GM18519 (cell line): Measurements from ENCODE around the gene MBOAT1.
"Not testable (repeated sequence)": the region's sequence is repeated elsewhere in the genome, so short reads cannot be mapped to it uniquely, and the experiment has no call there.

ENCODE experiments used
- ATAC-seq: cut with Tn5 transposase; IDR thresholded peaks from one replicate; pipeline ENCODE4 v1.9.1; 2021; ENCODE audit warnings: mild to moderate bottlenecking, moderate library complexity; ENCODE audit not compliant: unreplicated experiment, low FRiP score

The MBOAT1 gene

GRCh38 chr6:20212392-20213111 lies at the start of gene MBOAT1:
TSS of gene MBOAT1 (minus strand) at chr6:20212469. CDS start at chr6:20212234, 235 bp downstream.
- peak; percentile 62 for ATAC-seq

- no peak for ATAC-seq
Observed at GRCh38 chr6:20261685-20262084, 49.4 kb upstream of the MBOAT1 start.

GRCh38 chr6:20260360-20260759 lies 48.1 kb upstream of the MBOAT1 start:
- ATAC-seq = no peak

GRCh38 chr6:20259316-20260049 lies 47.2 kb upstream of the MBOAT1 start:
- no peak for ATAC-seq

- no peak for ATAC-seq
Observed at GRCh38 chr6:20255428-20255827, 43.2 kb upstream of the MBOAT1 start.

- ATAC-seq = no peak
Observed at GRCh38 chr6:20254295-20254694, 42.0 kb upstream of the MBOAT1 start.

GRCh38 chr6:20253021-20253420 lies 40.8 kb upstream of the MBOAT1 start:
- ATAC-seq = no peak

- ATAC-seq = no peak
Observed at GRCh38 chr6:20252311-20252710, 40.0 kb upstream of the MBOAT1 start.

GRCh38 chr6:20251525-20251924 lies 39.3 kb upstream of the MBOAT1 start:
- no peak for ATAC-seq

GRCh38 chr6:20246125-20246524 lies 33.9 kb upstream of the MBOAT1 start:
- no peak for ATAC-seq

GRCh38 chr6:20244807-20245681 lies 32.8 kb upstream of the MBOAT1 start:
- ATAC-seq = not testable (repeated sequence)

GRCh38 chr6:20243288-20243687 lies 31.0 kb upstream of the MBOAT1 start:
- no peak for ATAC-seq

- no peak for ATAC-seq
Observed at GRCh38 chr6:20242397-20242796, 30.1 kb upstream of the MBOAT1 start.

- no peak for ATAC-seq
Observed at GRCh38 chr6:20241102-20241501, 28.8 kb upstream of the MBOAT1 start.

- ATAC-seq = no peak
Observed at GRCh38 chr6:20238688-20239587, 26.7 kb upstream of the MBOAT1 start.

GRCh38 chr6:20237677-20238460 lies 25.6 kb upstream of the MBOAT1 start:
- no peak for ATAC-seq

GRCh38 chr6:20236909-20237600 lies 24.8 kb upstream of the MBOAT1 start:
- no peak for ATAC-seq

- no peak for ATAC-seq
Observed at GRCh38 chr6:20236344-20236743, 24.1 kb upstream of the MBOAT1 start.

- no peak for ATAC-seq
Observed at GRCh38 chr6:20235041-20235440, 22.8 kb upstream of the MBOAT1 start.
